Peyer's patch (tissue), 4 donors: ENCODE results near the gene AKR1B1. TPM values are rescaled to one million over a fixed set of nuclear protein-coding genes. Genes with fewer than 3 reads are reported as not detected.

Source experiments
- DNase-seq, 3 donors: peaks; one replicate each; pipeline ENCODE4 v3.0.0-alpha.2; 2017 to 2019
- H3K27ac ChIP-seq, 4 donors: fragments of 200-600 bp; sonication (generic); one replicate each; pipeline ENCODE4 v1.5.1; 2016 to 2019
- H3K27me3 ChIP-seq, 2 donors: fragments of 200-600 bp; sonication (generic); one replicate each; pipeline ENCODE4 v1.5.1; 2019
- H3K36me3 ChIP-seq, 3 donors: fragments of 200-600 bp; sonication (generic); one replicate each; pipeline ENCODE4 v1.5.1; 2016 to 2019
- H3K4me1 ChIP-seq, 4 donors: fragments of 200-600 bp; sonication (generic); one replicate each; pipeline ENCODE4 v1.5.1; 2016 to 2019
- H3K4me3 ChIP-seq, 4 donors: fragments of 200-600 bp; sonication (generic); 1 replicate in 3 of 4; 2 replicates in 1 of 4; pipeline ENCODE4 v1.5.1; 2016 to 2019; ENCODE audit warnings: mild to moderate bottlenecking in 1 of 4
- H3K9me3 ChIP-seq, 4 donors: fragments of 200-600 bp; sonication (generic); one replicate each; pipeline ENCODE4 v1.5.1; 2016 to 2019; ENCODE audit warnings: mild to moderate bottlenecking in 1 of 4
- POLR2A ChIP-seq, 2 donors: fragments of 450-650 bp; IDR thresholded peaks; one replicate each; pipeline ENCODE4 v1.5.1; 2017; ENCODE audit warnings: antibody characterized with exemption in 2 of 2, mild to moderate bottlenecking in 2 of 2, moderate library complexity in 2 of 2
- total RNA-seq, 4 donors: library from RNA; depleted of rRNA; stranded (reverse); fragments of >200 nt; gene quantifications; one replicate each; pipeline ENCODE4 v1.1.0, GENCODE V29; 2016
- TF ChIP-seq, protein P1 (sequence below), 6 experiments: fragments of 450-650 bp in 4 of 6; fragments of 200-600 bp in 2 of 6; sonication (generic) in 1 of 6; IDR thresholded peaks; one replicate each; pipeline ENCODE4 v1.5.1; 2017 to 2019; ENCODE audit warnings: antibody characterized with exemption in 6 of 6, mild to moderate bottlenecking in 3 of 6, moderate library complexity in 1 of 6

The AKR1B1 gene
- total RNA-seq, 4 donors from 2014 or later = 3.9 to 59.4 (median 22.9) TPM

DNA sequence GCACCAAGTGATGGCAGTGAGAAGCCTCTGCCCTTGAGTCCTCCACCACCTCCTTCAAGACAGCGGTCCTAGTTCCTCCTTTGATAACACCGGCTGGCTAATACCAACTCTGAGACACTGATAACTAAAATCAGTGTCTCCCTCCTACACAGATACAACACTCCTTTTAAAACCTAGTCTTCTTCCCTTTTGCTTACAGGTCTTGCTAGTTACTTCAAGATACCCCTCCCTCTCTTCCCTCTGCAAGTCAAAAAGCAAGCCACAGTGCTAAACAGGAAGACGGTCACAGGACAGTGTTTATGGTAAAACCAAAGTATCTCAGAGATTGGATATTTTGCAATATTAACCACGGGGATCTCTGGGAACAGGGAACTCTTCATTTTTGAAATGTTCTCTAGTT is 4.6 kb downstream of the AKR1B1 start:
- DNase-seq = no peak
- no peak overlapping the region for H3K4me3 ChIP-seq
- H3K9me3 ChIP-seq = no peaks in the 10 kb centered on the region
- H3K4me1 ChIP-seq = peaks cover 0 to 39% (median 9%) of the 10 kb centered on the region in 4 donors
- H3K36me3 ChIP-seq = peaks cover 0 to 12% (median 0%) of the 10 kb centered on the region in 3 donors
- H3K27ac ChIP-seq = peak overlapping the region; percentile 8 to 66 (median 43)
- no peaks in the 10 kb centered on the region for H3K27me3 ChIP-seq
- TF ChIP-seq POLR2A (IDR thresholded peaks at IDR 0.05) = no peak
- TF ChIP-seq, protein P1, sequence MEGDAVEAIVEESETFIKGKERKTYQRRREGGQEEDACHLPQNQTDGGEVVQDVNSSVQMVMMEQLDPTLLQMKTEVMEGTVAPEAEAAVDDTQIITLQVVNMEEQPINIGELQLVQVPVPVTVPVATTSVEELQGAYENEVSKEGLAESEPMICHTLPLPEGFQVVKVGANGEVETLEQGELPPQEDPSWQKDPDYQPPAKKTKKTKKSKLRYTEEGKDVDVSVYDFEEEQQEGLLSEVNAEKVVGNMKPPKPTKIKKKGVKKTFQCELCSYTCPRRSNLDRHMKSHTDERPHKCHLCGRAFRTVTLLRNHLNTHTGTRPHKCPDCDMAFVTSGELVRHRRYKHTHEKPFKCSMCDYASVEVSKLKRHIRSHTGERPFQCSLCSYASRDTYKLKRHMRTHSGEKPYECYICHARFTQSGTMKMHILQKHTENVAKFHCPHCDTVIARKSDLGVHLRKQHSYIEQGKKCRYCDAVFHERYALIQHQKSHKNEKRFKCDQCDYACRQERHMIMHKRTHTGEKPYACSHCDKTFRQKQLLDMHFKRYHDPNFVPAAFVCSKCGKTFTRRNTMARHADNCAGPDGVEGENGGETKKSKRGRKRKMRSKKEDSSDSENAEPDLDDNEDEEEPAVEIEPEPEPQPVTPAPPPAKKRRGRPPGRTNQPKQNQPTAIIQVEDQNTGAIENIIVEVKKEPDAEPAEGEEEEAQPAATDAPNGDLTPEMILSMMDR (IDR thresholded peaks at IDR 0.05) = no peak

DNA sequence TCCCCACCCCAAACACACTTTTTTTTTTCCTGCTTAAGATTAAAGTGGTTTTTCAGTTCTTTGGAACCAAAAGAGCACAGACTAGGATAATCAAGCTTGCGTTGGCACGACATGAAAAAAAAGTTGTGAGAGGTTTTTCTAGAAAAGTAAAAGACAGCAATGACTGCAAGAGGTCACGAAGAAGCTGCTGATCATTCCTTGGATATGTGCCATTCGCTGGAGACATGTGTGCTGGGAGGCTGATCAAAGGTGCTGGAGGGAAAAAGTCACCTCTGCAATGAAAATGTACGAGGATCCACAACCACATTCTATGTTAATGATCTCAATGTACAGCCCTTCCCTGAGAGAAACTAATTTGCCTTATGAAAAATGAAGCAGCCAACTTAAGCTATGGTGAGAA is 5.4 kb downstream of the AKR1B1 start:
- no peaks in the 10 kb centered on the region for H3K27me3 ChIP-seq
- peaks cover 0 to 39% (median 9%) of the 10 kb centered on the region in 4 donors for H3K4me1 ChIP-seq
- no peak for TF ChIP-seq POLR2A (IDR thresholded peaks at IDR 0.05)
- TF ChIP-seq, protein P1 (IDR thresholded peaks at IDR 0.05) = no peak
- H3K27ac ChIP-seq = peak overlapping the region in 3 of 4 donors; percentile 8 to 51 (median 51)
- no peaks in the 10 kb centered on the region for H3K9me3 ChIP-seq
- no peak overlapping the region for H3K4me3 ChIP-seq
- DNase-seq = no peak
- H3K36me3 ChIP-seq = peaks cover 0 to 19% (median 0%) of the 10 kb centered on the region in 3 donors

DNA sequence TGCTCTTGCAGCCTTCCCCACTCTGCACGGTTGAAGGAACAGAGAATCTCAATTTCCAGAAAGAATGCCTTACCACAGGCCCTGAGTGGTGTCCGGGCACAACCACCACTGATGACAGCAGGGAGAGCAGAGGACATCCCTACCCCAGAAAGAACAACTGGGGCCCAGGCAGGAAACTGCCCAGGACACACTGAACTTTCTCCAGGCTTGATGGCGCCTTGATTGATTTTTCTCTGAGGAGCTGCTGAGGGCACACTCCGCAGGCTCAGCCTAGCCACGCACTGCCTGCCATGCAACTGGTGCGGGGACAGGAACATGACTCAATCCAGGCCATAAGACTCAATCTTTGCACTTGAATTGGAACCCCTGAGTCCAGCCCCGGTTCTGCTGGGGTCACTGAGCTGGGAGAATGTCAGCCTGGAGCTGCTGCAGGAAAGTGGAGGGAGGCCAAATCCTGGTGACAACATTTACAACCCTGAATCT is 5.9 kb downstream of the AKR1B1 start:
- peak overlapping the region in 3 of 4 donors; percentile 13 to 51 (median 51) for H3K27ac ChIP-seq
- TF ChIP-seq, protein P1 (IDR thresholded peaks at IDR 0.05) = no peak
- no peak for TF ChIP-seq POLR2A (IDR thresholded peaks at IDR 0.05)
- H3K9me3 ChIP-seq = no peaks in the 10 kb centered on the region
- DNase-seq = no peak
- peaks cover 0 to 23% (median 0%) of the 10 kb centered on the region in 3 donors for H3K36me3 ChIP-seq
- H3K4me1 ChIP-seq = peaks cover 0 to 35% (median 9%) of the 10 kb centered on the region in 4 donors
- H3K4me3 ChIP-seq = no peak overlapping the region
- H3K27me3 ChIP-seq = no peaks in the 10 kb centered on the region

DNA sequence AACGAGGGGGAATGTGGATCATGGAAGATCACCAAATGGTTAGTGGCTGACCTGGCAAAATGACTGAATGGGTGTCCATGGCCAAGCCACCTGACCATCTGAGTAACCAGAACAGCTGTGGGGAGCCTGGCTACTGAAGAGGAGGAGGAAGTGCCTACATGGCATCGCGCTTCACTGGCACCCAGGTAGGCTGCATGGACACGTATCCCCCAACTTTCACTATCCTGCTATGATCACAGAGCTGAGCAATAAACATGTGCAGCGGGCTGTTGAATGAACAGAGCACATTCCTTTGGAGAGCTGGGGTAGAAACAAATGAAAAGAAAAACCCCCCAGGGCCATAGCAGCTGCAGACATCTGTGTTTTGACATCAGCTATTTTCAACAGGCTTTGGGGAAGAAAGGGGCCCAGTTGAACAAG is 6.5 kb downstream of the AKR1B1 start:
- H3K27me3 ChIP-seq = no peaks in the 10 kb centered on the region
- H3K27ac ChIP-seq = peak overlapping the region in 2 of 4 donors; percentile 51
- H3K4me3 ChIP-seq = no peak overlapping the region
- peaks cover 0 to 30% (median 6%) of the 10 kb centered on the region in 4 donors for H3K4me1 ChIP-seq
- DNase-seq = no peak
- H3K36me3 ChIP-seq = peaks cover 0 to 30% (median 0%) of the 10 kb centered on the region in 3 donors
- TF ChIP-seq, protein P1 (IDR thresholded peaks at IDR 0.05) = no peak
- TF ChIP-seq POLR2A (IDR thresholded peaks at IDR 0.05) = no peak
- no peaks in the 10 kb centered on the region for H3K9me3 ChIP-seq

DNA sequence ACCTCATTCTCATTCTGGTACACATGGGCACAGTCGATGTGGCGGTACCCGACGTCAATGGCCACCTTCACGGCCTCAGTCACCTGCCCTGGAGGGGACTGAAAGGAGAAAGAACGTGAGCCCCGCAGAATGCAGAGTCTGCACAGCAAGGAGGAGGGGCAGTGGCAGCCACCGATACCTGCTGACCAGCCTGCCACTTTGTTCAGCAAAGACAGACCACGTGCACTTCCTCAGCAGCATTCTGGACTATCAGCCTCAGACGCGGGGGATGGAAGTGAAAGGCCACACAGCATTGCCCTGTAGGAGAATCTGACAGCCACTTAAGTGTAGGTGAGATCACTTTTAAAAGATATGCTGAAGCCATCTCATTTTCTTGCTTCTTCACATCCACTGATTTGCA is 7.2 kb downstream of the AKR1B1 start:
- H3K9me3 ChIP-seq = no peaks in the 10 kb centered on the region
- TF ChIP-seq, protein P1 (IDR thresholded peaks at IDR 0.05) = no peak
- TF ChIP-seq POLR2A (IDR thresholded peaks at IDR 0.05) = no peak
- no peak overlapping the region for H3K4me3 ChIP-seq
- H3K27me3 ChIP-seq = no peaks in the 10 kb centered on the region
- peak overlapping the region in 2 of 4 donors; percentile 51 for H3K27ac ChIP-seq
- peaks cover 0 to 37% (median 0%) of the 10 kb centered on the region in 3 donors for H3K36me3 ChIP-seq
- peaks cover 0 to 30% (median 5%) of the 10 kb centered on the region in 4 donors for H3K4me1 ChIP-seq
- no peak for DNase-seq
